ENCODE results near the gene MLKL. TPM values are rescaled to one million over a fixed set of nuclear protein-coding genes. Genes with fewer than 3 reads are reported as not detected.
"Not testable (repeated sequence)": the region's sequence is repeated elsewhere in the genome, so short reads cannot be mapped to it uniquely, and the experiment has no call there.

The MLKL gene
- total RNA-seq, 1 donor from 2014 or later: 28.5 TPM

- no peak for DNase-seq (ENCODE audit: extremely low read depth, low read depth, low spot score)
Observed at GRCh38 chr16:74709441-74709877, 8.8 kb upstream of the MLKL start.

GRCh38 chr16:74700116-74700437 is 585 bp downstream of the MLKL start:
- no peak for DNase-seq (ENCODE audit: extremely low read depth, low read depth, low spot score)

GRCh38 chr16:74699666-74700065 is 996 bp downstream of the MLKL start:
- DNase-seq (ENCODE audit: extremely low read depth, low read depth, low spot score): no peak

- DNase-seq (ENCODE audit: extremely low read depth, low read depth, low spot score): no peak
Observed at GRCh38 chr16:74698222-74698621, 2.4 kb downstream of the MLKL start.

- DNase-seq (ENCODE audit: extremely low read depth, low read depth, low spot score): peak; percentile 61
Observed at GRCh38 chr16:74695450-74696422, 4.9 kb downstream of the MLKL start.

- DNase-seq (ENCODE audit: extremely low read depth, low read depth, low spot score): no peak
Observed at GRCh38 chr16:74691093-74691855, 9.4 kb downstream of the MLKL start.

- no peak for DNase-seq (ENCODE audit: extremely low read depth, low read depth, low spot score)
Observed at GRCh38 chr16:74682556-74682955, 18.1 kb downstream of the MLKL start.

- DNase-seq (ENCODE audit: extremely low read depth, low read depth, low spot score): no peak
Observed at GRCh38 chr16:74680681-74681080, 20.0 kb downstream of the MLKL start.

GRCh38 chr16:74679983-74680382 is 20.7 kb downstream of the MLKL start:
- DNase-seq (ENCODE audit: extremely low read depth, low read depth, low spot score): no peak

GRCh38 chr16:74677868-74678267 is 22.8 kb downstream of the MLKL start:
- DNase-seq (ENCODE audit: extremely low read depth, low read depth, low spot score): no peak

GRCh38 chr16:74673876-74674275 is 26.8 kb downstream of the MLKL start:
- no peak for DNase-seq (ENCODE audit: extremely low read depth, low read depth, low spot score)

- not testable (repeated sequence) for DNase-seq (ENCODE audit: extremely low read depth, low read depth, low spot score)
Observed at GRCh38 chr16:74668877-74669276, 31.8 kb downstream of the MLKL start.

- DNase-seq (ENCODE audit: extremely low read depth, low read depth, low spot score): no peak
Observed at GRCh38 chr16:74667255-74667700, 33.4 kb downstream of the MLKL start.

GRCh38 chr16:74666425-74667254 is 34.0 kb downstream of the MLKL start, which contains the start of gene RFWD3:
TSS of gene RFWD3 (minus strand) at chr16:74666877. CDS start at chr16:74661449, 5,428 bp downstream.
- DNase-seq (ENCODE audit: extremely low read depth, low read depth, low spot score): peak; percentile 93

- no peak for DNase-seq (ENCODE audit: extremely low read depth, low read depth, low spot score)
Observed at GRCh38 chr16:74666010-74666421, 34.6 kb downstream of the MLKL start.

GRCh38 chr16:74661064-74661463 is 39.6 kb downstream of the MLKL start:
- no peak for DNase-seq (ENCODE audit: extremely low read depth, low read depth, low spot score)

- no peak for DNase-seq (ENCODE audit: extremely low read depth, low read depth, low spot score)
Observed at GRCh38 chr16:74660383-74660782, 40.3 kb downstream of the MLKL start.

GRCh38 chr16:74659041-74659440 is 41.6 kb downstream of the MLKL start:
- no peak for DNase-seq (ENCODE audit: extremely low read depth, low read depth, low spot score)

GRCh38 chr16:74657870-74658642 is 42.6 kb downstream of the MLKL start:
- no peak for DNase-seq (ENCODE audit: extremely low read depth, low read depth, low spot score)

GRCh38 chr16:74654536-74655050 is 46.1 kb downstream of the MLKL start:
- no peak for DNase-seq (ENCODE audit: extremely low read depth, low read depth, low spot score)
